AG09319 (cell line): ENCODE results near the gene NEMP1.

Experiments used
- DNase-seq: peaks from one replicate; pipeline ENCODE4 v3.0.0-alpha.2; 2010; ENCODE audit warnings: low read depth; ENCODE audit errors: extremely low read depth
- TF ChIP-seq, protein P1 (sequence below): IDR thresholded peaks from 2 replicates; pipeline ENCODE4 v1.5.1; 2011; ENCODE audit warnings: low read depth, mild to moderate bottlenecking, inconsistent platforms, low read length, moderate library complexity

Gene NEMP1

DNA sequence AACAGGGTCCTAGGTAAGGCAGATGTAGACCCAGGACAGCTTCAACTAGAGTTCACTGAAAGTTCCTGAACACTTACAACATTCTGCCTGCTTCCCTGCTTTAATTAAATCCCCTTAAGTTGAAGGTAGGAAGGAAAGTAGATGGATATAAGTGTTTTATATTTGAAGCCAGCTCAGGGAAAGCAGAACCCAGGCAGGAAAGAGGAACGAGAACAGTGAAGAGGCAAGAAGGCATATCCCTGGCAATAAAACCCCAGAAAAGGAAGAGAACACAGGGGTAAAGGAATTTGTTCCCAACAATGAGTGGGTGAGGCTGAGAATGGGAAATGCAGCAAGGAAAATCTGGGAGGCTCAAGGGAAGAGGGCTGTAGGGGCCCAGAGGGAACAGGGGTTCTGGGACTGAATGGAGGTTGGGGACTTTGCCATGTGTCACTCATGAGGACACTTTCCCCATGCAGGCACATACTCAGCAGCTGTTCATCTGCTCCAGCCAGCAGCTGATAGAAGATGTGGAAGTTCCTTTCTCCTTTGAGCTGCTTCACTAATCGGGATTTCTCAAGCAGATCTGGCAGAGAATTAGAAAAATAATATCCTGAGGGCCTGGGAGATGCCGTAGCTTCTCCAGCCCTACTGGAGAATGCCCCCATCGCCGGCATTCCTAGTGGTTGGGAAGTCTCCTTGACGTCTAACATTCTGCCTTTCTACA, 32.4 kb downstream of the NEMP1 start:
- DNase-seq, result no peak
- TF ChIP-seq, protein P1, sequence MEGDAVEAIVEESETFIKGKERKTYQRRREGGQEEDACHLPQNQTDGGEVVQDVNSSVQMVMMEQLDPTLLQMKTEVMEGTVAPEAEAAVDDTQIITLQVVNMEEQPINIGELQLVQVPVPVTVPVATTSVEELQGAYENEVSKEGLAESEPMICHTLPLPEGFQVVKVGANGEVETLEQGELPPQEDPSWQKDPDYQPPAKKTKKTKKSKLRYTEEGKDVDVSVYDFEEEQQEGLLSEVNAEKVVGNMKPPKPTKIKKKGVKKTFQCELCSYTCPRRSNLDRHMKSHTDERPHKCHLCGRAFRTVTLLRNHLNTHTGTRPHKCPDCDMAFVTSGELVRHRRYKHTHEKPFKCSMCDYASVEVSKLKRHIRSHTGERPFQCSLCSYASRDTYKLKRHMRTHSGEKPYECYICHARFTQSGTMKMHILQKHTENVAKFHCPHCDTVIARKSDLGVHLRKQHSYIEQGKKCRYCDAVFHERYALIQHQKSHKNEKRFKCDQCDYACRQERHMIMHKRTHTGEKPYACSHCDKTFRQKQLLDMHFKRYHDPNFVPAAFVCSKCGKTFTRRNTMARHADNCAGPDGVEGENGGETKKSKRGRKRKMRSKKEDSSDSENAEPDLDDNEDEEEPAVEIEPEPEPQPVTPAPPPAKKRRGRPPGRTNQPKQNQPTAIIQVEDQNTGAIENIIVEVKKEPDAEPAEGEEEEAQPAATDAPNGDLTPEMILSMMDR, result no peak

DNA sequence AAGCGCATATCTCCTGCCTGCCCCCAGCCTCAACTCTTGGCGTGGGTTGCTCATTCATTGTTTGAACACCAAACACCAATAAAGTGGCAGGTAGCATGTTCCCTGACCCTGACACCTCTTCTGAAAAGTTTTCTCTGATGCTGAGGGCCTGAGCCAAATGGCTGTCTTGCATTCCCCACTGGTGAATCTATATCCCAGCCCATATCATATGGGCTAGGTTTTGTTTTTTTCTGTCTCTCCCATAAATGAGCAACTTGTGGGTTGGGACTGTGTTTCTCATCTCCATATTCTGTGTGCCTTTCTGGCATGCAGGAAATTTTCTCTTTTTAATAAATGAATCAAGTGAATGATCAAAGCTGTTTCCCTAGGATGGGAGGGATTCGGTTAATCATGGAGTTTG, 33.7 kb downstream of the NEMP1 start:
- TF ChIP-seq, protein P1, result no peak

DNA sequence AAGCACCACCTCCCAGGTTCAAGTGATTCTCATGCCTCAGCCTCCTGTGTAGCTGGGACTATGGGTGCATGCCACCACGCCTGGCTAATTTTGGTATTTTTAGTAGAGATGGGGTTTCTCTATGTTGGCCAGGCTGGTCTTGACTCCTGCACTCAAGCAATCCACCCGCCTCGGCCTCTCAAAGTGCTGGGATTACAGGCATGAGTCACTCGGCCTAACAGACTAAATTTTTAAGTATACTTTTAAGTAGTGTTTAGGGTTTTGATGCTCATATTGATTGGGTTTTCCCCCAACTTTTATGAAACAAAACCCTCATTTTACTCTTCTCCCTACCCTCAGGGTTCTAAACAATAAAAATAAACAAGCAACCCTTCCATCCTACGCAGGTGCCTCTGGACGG, 34.1 kb downstream of the NEMP1 start:
- DNase-seq, result no peak
- TF ChIP-seq, protein P1, result no peak

More for the DNA sequence above, 33.7 kb downstream of the NEMP1 start:
- no peak for DNase-seq

DNA sequence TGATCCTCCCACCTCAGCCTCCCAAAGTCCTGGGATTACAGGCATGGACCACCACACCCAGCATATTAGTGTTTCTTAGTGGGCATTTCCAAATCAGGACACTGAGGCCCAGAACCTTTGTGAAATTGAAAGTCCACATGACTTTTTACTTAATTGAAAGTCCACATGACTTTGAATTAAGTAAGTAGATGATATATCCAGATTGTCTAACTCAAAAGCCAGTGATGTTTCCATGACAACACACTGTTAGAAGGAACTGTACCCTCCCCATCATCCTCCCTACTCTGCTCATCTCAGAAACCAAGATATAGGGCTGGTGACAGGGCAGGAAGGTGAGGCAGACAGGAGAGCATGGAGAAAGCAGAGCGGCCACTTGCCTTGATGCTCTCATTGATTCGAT, 35.9 kb downstream of the NEMP1 start:
- TF ChIP-seq, protein P1, result no peak
- DNase-seq, result no peak

DNA sequence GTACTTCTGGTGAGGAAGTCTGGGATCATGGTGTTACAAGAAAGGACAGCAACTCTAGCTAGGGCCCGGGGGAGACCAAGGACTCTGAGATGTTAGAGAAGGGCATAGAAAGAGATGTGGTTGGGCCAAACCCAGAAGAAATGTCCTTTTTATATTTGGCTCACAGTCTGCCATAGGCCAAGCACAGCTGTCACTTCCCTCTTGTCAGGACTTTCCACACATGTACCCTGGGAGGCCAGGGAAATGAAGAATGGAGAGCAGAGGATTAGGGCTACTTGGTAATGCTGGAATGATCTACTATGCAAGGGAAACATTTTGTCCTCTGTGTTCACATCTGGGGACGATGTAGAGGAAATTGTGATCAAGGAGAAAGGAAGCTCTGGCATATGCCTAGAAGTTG, 37.8 kb downstream of the NEMP1 start:
- no peak for DNase-seq
- TF ChIP-seq, protein P1, result no peak

DNA sequence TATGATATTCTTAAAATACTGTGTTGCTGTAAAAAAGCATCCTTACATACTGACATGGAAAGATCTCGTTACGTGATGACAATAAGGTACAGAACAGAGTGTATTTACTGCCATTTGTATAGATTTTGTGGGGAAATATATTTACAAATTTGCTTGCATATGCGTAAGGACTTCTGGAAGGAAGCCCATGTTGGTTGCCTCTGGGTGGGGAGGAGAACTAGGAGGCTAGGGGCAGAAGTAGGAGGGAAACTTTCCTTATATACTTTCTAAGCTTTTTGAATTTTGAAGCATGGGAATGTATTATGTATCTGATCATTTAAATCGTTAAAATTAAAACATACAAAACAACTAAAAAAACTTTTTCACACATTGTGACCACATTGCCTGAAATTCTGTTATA, 38.4 kb downstream of the NEMP1 start:
- no peak for DNase-seq
- TF ChIP-seq, protein P1, result no peak

DNA sequence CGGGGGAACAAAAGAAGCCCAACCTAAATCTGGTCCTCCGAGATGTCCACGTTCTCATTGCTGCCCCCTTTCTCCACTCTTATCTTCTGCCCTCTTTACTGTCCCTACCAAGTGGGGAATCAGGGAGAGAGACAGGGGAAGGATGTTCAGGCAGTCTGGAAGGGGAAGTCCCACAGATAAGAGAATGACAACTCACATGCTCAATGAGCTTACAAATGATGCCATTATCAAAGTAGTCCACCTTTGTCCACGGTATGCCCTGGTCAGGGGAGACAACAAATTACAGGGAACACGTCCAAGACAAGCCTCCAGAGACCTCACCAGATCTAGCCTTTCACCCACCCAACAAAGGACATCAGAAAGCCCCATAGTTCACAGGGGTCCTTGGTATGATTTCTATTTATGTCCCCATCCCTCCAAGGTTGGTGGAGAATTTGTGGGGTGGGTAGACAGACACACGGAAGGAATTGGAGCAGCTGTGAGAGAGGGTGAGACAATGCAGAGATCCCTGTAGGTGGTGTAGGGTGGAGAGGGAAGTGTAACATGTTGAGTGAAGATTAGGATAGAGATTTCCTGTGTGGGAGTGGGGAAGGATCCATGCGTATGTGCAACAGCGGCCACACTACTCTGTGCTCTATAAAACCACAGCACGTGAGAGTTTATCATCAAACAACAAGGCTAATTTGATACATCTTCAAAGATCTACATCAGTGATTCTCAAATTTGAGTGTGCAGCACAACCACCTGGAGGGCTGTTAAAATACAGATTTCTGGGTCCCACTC, 39.4 kb downstream of the NEMP1 start:
- TF ChIP-seq, protein P1, result no peak
- DNase-seq, result no peak
